Activated CD8-positive, alpha-beta memory T cell treated with anti-CD3 and anti-CD28 coated beads for 36 hours (primary cell): ENCODE measurements around the gene C20orf204. TPM values are rescaled to one million over a fixed set of nuclear protein-coding genes. Genes with fewer than 3 reads are reported as not detected.

ENCODE experiments used
- CTCF ChIA-PET: fragments of 350-600 bp; sonication (Branson Sonifier 250); formaldehyde crosslinking; loops from one replicate; lab custom pipeline; 2021; ENCODE audit warnings: antibody characterized with exemption; lab: Charles Lee
- POLR2A ChIA-PET: fragments of 350-600 bp; sonication (Branson Sonifier 250); formaldehyde crosslinking; loops from one replicate; lab custom pipeline; 2021; ENCODE audit warnings: antibody characterized with exemption; lab: Charles Lee
- total RNA-seq, 2 experiments: library from RNA; stranded (reverse); gene quantifications; one replicate each; pipeline ENCODE4 v1.2.3, GENCODE V29; 2021

C20orf204 gene
- total RNA-seq, 2 experiments from 2014 or later: 2.1 to 2.6 TPM

- ChIA-PET CTCF (interaction anchor here (0.9 kb wide), 1 partner anchor 14 kb away, joined by 3 read pairs; no protein-coding TSS in a partner anchor), POLR2A (no interaction called here)
Observed at GRCh38 chr20:64025101-64025825, 10.7 kb upstream of the C20orf204 start.

- CTCF ChIA-PET: no interaction called here
- POLR2A ChIA-PET: no interaction called here
Observed at GRCh38 chr20:64025826-64026412, 10.1 kb upstream of the C20orf204 start.

DNA sequence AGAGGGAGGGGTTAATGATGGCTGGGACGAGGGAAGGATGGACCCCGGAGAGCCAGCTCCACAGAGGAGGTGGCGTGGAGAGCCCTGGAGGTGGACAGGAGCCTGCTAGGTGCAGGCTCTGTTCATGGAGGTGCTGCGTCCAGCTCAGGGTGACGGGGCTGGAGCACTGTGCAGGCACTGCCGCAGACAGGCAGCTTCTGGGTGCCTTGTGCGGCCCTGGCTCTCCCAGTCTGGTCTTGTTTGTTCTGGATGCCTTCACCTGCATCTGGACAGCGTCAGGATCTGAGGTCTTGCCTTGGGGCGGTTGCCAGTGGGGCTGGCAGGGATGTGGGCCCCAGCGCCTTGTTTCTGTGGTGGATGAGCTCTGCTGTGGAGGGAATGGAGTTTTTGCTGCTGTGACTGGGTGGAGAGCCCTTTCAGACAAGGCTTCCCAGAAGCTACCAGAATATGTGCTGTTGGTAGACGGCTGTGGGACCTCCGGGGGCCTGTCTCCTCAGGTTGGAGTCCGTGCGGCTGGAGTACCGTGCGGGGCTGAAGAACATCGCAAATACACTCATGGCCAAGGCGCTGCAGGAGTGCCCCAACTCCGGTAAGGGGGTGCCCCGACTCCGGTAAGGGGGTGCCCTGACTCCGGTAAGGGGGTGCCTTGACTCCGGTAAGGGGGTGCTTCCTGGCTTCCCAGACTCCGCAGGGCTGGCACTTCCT is 7.8 kb upstream of the C20orf204 start:
- POLR2A ChIA-PET: no interaction called here
- CTCF ChIA-PET: interaction anchor here (1.3 kb wide), 1 partner anchor 10 kb away, joined by 4 read pairs; no protein-coding TSS in a partner anchor

DNA sequence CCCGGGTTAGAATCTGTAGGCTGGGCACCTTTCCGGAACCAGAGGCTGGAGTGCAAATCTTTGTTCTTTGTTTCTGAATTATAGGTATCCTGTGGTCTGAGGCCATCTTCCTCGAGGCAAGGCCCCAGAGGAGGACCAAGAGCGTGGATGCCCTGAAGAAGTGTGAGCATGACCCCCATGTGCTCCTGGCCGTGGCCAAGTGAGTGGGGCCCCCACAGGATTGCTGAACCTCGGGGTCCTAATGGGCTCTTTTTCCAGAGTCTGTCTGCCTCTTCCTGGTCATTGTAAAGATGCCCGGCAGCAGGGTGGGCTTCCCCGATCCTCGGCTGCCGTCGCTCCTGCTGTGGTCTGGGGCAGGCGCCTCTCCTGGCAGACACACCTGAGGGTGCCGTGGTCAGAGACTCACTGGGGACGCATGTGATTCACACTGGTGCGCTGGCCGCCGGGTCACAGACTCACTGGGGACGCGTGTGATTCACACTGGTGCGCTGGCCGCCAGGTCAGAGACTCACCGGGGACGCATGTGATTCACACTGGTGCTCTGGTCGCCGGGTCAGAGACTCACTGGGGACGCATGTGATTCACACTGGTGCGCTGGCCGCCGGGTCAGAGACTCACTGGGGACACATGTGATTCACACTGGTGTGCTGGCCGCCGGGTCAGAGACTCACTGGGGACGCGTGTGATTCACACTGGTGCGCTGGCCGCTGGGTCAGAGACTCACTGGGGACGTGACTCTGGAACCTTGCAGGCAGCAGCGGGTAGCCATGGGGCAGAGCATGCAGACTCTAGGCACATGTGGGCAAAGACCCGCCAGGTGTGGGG is 6.5 kb upstream of the C20orf204 start:
- POLR2A ChIA-PET: no interaction called here
- CTCF ChIA-PET: interaction anchor here (1.2 kb wide), 1 partner anchor 9 kb away, joined by 3 read pairs; no protein-coding TSS in a partner anchor

DNA sequence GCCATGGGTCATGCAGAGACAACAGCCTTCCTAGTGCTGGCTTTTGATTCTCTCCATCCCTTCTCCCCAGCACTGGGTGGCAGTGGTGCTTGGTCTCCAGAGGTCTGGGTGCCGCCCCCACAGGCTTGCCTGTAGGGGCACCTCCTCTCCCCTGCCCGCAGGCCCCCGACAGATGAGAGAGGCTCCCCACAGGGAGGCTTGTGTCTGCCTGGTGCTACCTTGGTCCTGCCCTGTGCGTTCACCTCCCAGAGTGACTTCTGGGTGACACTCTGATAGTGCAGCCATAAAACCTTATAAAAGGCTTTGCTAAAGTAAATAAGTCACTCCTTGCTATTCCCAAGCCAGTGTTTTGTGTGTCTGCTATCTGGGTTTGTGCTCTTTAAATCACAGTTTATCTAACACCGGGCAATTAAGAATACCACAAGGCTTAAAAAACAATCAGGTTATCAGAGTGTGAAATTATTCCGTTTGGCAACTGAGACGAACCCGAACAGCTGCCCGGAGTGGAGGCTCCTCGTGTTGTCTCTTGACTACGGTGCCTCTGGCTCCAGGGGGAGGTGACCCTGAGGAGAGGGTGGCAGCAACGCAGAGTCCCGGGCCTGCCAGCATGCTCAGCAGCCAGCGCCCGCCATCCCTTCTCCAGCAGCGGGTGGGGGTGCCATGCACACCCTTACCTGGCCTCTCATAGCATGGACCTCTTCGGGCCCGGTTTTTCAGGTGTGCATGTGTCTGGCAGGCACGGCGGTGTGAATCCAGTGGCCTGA is 5.4 kb upstream of the C20orf204 start:
- CTCF ChIA-PET: interaction anchor here (1.0 to 1.2 kb wide), 2 partner anchors 8 to 90 kb away, joined by 3 read pairs; no protein-coding TSS in a partner anchor
- POLR2A ChIA-PET: no interaction called here

DNA sequence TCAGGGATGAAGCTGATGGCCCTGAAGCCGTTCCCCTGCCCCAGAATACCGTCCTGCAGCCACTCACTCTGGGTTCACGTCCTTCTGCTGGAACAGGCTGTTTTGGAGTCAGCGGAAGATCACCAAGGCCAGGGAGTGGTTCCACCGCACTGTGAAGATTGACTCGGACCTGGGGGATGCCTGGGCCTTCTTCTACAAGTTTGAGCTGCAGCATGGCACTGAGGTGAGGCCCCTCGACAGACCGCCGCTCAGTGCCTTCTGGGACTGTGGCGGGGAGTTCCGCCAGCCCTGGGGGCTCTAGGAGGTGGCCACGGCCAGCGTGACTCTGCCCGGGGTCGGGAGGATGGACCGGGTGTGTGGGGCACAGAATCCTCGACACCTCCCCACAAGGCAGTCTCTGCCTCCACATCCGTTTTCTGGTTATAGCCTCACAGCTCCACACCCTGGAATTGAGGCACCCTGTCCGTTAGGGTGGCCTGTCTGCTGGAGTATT is 4.1 kb upstream of the C20orf204 start:
- POLR2A ChIA-PET: no interaction called here

DNA sequence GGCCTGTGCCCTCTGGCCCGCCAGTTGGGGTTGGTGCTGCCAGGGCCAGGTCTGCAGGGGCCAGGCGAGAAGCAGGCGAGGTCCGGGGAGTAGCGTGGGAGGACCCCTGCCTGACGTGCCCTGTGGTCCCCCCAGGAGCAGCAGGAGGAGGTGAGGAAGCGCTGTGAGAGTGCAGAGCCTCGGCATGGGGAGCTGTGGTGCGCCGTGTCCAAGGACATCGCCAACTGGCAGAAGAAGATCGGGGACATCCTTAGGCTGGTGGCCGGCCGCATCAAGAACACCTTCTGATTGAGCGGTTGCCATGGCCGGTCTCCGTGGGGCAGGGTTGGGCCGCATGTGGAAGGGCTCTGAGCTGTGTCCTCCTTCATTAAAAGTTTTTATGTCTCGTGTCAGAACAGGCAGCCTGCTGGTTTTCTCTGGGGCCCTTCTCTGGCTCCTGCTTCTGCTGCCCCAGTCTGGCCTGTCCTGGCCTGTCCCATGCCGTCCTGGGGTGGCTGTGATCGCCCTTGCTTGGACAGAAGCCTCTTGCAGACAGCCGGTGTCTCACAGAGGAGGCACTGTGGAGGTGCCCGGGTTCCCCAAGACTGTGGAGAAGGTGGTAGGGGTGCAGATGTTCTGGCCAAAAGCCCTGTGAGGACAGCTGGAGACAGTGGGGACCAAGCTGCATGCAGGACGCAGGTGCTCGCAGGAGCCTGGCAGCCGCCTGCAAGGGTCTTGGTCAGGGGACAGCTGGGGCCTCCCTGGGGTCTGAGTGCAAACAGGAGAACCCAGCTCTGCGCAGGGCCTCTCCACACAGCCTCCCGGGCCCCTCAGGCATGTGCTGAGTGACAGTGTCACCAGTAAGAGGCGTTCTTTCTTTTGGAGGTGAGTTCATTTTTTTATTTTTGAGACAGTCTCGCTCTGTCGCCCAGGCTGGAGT is 3.0 kb upstream of the C20orf204 start:
- ChIA-PET POLR2A (interaction anchor here (0.5 kb wide), 1 partner anchor 1845 kb away, joined by 5 read pairs; no protein-coding TSS in a partner anchor), CTCF (interaction anchor here (1.1 to 1.4 kb wide), 4 partner anchors 24 to 536 kb away, joined by 3 read pairs; partner anchors contain the start of gene SAMD10)

More for the DNA sequence above, 4.1 kb upstream of the C20orf204 start:
- CTCF ChIA-PET: interaction anchor here (0.7 to 1.1 kb wide), 4 partner anchors 18 to 504 kb away, joined by 3 to 4 read pairs (median 3); no protein-coding TSS in a partner anchor

- ChIA-PET CTCF (interaction anchor here (1.1 to 1.4 kb wide), 4 partner anchors 20 to 538 kb away, joined by 3 read pairs; partner anchors contain the start of gene SAMD10), POLR2A (interaction anchor here (0.6 kb wide), 1 partner anchor 27 kb away, joined by 3 read pairs; no protein-coding TSS in a partner anchor)
Observed at GRCh38 chr20:64033981-64034493, 1.9 kb upstream of the C20orf204 start.

DNA sequence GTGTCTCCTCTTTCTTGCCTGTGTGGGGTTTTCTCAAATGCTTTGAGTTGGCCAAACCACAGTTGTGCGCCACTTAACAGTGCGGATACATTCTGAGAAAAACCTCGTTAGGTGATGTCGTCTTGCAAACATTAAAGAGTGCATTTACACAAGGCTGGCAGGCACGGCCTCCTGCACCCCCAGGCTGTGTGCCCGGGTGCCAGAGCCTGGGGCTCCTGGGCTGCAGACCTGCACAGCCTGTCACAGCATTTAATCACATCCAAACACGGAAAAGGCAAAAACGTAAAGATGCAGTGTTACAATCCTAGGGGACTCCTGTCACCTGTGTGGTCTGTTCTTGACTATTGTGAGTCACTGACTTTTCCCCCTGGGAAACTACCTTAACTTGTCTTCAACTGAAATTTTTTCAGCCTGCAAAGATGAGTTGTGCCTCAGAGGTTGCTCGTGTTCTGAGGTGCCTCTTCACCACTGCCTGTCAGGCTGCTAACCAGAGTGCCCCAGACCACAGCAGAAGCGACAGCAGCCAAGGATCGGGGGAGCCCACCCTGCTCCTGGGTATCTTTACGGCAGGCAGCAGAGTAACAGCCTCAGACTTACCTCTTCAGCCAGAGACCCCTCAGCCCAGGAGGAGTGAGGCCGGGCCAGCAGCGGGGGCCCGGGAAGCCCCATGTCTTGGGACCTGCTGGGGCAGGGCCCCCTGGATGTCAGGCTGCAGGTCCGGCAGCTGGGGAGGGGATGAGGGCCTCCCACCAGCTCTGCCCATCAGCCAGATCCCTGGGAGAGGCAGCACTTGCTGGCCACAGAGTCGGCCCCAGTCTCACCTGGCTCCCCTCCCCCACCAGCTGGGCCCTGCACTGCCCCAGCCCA is 683 bp upstream of the C20orf204 start:
- CTCF ChIA-PET: interaction anchor here (0.6 to 6.2 kb wide), 3 partner anchors 24 to 85 kb away, joined by 3 to 38 read pairs (median 3); partner anchors contain the start of gene SAMD10
- POLR2A ChIA-PET: no interaction called here

DNA sequence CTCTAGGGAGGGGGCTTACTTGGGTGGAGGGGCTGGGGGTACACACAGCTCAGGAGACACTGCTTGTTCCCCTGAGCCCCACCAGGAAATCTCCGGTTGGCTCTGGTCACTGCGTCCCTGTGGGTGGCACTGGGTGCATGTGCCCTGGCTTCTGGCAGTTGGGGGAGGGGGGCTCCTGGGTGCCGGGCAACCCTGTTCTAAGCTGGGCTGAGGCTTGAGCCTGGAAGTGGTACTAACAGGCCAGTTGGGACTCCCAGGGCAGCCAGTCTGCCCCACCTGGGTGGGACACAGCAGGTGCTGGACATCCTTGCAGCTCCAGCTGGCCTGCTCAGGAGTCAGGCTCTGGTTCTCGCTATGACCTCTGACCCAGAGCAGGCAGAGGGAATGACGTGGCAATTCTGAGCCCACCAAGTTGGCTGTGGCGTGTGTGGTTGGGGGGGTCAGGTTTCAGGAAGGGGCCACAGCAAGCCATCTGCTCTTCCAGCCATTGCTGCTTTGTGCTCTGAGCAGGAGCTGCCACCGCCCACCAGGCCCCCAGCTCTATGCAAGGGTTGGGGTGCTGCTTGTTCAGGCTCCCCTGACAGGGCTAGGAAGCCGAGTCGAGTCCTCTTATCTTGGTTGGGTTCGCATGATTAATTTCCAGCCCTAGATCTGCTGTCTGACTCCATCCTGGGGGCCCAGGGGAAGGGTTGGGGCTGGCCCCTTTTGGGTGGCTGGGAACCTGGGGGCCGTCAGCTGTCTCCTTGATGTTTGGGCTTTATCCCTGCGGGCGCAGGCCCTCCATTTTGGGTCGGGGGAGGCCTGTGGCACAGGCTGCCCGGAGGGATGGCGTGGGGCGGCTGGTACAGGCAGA is 590 bp downstream of the C20orf204 start:
- POLR2A ChIA-PET: interaction anchor here (1.1 kb wide), 1 partner anchor 80 kb away, joined by 3 read pairs; the partner anchor contains the start of gene UCKL1
- CTCF ChIA-PET: interaction anchor here (1.2 to 6.2 kb wide), 5 partner anchors 23 to 84 kb away, joined by 4 to 67 read pairs (median 38); partner anchors contain the start of genes PRPF6, SAMD10 and TCEA2

DNA sequence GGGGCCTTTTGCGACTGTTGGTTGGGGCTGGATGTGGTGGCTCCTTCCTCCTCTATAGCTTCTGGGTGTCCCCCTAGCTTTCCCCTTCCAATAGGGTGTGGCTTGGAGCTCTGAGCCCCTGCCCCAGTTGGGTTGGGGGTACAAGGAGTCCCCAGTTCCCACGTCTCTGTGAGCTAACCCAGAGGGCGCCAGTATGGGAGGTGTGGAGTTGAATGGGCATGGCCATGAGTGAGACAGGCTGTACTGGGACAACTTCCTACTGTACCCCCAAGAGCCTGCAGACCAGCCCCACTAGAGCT is 1.2 kb downstream of the C20orf204 start:
- CTCF ChIA-PET: interaction anchor here (1.2 to 6.2 kb wide), 8 partner anchors 23 to 83 kb away, joined by 4 to 67 read pairs (median 15); partner anchors contain the start of genes OPRL1, PRPF6, RGS19 and SAMD10
- POLR2A ChIA-PET: interaction anchor here (1.1 kb wide), 1 partner anchor 80 kb away, joined by 3 read pairs; the partner anchor contains the start of gene UCKL1

GRCh38 chr20:64037498-64038213 is 1.7 kb downstream of the C20orf204 start:
- ChIA-PET POLR2A (interaction anchor here (0.8 to 1.7 kb wide), 4 partner anchors 55 to 516 kb away, joined by 3 to 13 read pairs (median 6); partner anchors contain the start of genes PRPF6, SAMD10 and UCKL1), CTCF (interaction anchor here (0.7 to 6.2 kb wide), 22 partner anchors 8 to 251 kb away, joined by 3 to 67 read pairs (median 5); partner anchors contain the start of genes LKAAEAR1, OPRL1, PRPF6 and RGS19)

- POLR2A ChIA-PET: interaction anchor here (0.8 to 1.7 kb wide), 4 partner anchors 55 to 517 kb away, joined by 3 to 13 read pairs (median 6); partner anchors contain the start of genes PRPF6 and SAMD10
Observed at GRCh38 chr20:64038224-64038564, 2.2 kb downstream of the C20orf204 start.

More at GRCh38 chr20:64038224-64038564, 2.2 kb downstream of the C20orf204 start:
- CTCF ChIA-PET: interaction anchor here (0.7 to 6.2 kb wide), 28 partner anchors 8 to 411 kb away, joined by 3 to 67 read pairs (median 5); partner anchors contain the start of genes GMEB2, LKAAEAR1, OPRL1 and PRPF6
